Measurements from ENCODE around the gene UBE2C. TPM values are rescaled to one million over a fixed set of nuclear protein-coding genes. Genes with fewer than 3 reads are reported as not detected.
A peak's percentile ranks its signal among the peaks of the same experiment; 100 is the strongest.

Gene UBE2C
- total RNA-seq, 1 experiment from 2014 or later, result 205 TPM

DNA sequence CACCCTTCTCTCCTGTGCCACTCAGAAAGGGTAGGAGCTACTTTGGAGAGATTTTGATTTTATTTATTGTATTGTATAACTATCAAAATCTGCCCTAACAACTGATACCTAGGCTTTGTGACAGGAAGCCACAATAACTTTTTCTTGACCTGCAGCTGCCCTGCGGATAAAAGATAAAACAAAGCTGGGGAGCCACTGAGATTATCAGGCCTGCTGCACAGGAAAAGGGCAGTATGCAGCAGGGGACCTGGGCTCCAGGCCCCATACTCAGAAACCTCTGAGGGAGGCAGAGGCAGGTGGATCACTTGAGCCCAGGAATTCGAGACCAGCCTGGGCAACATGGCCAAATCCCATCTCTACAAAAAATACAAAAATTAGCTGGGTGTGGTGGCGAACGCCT, 20.2 kb downstream of the UBE2C start:
- Histone ChIP-seq H3K36me3 (ENCODE audit: control insufficient read depth in 1 of 2, insufficient read depth in 2 of 2, low read length in 2 of 2) (no peaks in the 10 kb centered on the region), H3K27ac (ENCODE audit: low read depth, low read length) (peak overlapping the region; percentile 68; the same call in 1 of the 2 replicates), H3K4me3 (replicated peaks in 1 of 2; ENCODE audit: low read depth in 1 of 2, low read length in 2 of 2) (peak overlapping the region in 1 of 2 experiments; percentile 74; a peak in 1 of 4 replicates), H4K20me1 (ENCODE audit: insufficient read depth) (no peaks in the 10 kb centered on the region), H3K9me2 (ENCODE audit: insufficient read depth) (no peaks in the 10 kb centered on the region), H3K4me2 (ENCODE audit: low read length) (peak overlapping the region; percentile 90), H3K9ac (ENCODE audit: low read length) (peak overlapping the region; percentile 66; the same call in 1 of the 2 replicates), H2AFZ (ENCODE audit: low read depth, low read length, poor library complexity, severe bottlenecking) (no peak overlapping the region), H3K27me3 (ENCODE audit: insufficient read depth, low read length) (no peaks in the 10 kb centered on the region), H3K4me1 (ENCODE audit: control insufficient read depth in 1 of 2, insufficient read depth in 2 of 2, low read length in 2 of 2) (peaks cover 26 to 35% of the 10 kb centered on the region in 2 experiments), H3K79me2 (ENCODE audit: insufficient read depth, low read length) (no peaks in the 10 kb centered on the region), H3K9me3 (ENCODE audit: control insufficient read depth in 1 of 2, insufficient read depth in 1 of 2, low read depth in 1 of 2, low read length in 2 of 2) (no peaks in the 10 kb centered on the region)
- intact Hi-C loops (cut with micrococcal nuclease), result loop anchor here (10.0 kb wide), 1 partner anchor 102 kb away; the partner anchor contains the start of gene PCIF1
- RAD21 ChIA-PET (ENCODE audit: low non-redundant PET in 1 of 2, low total read pairs in 2 of 2, uncharacterized antibody in 2 of 2, unreplicated experiment in 2 of 2), result no interaction called here
- TF ChIP-seq JUND (IDR thresholded peaks at IDR 0.05), result no peak
- TF ChIP-seq ZNF274 (IDR thresholded peaks at IDR 0.05; ENCODE audit: low read depth, low read length), result no peak
- TF ChIP-seq CBX3 (IDR thresholded peaks at IDR 0.05; ENCODE audit: low read depth), result no peak
- no peak for TF ChIP-seq EZH2phosphoT487 (IDR thresholded peaks at IDR 0.05; ENCODE audit: borderline replicate concordance)
- TF ChIP-seq, protein P1, sequence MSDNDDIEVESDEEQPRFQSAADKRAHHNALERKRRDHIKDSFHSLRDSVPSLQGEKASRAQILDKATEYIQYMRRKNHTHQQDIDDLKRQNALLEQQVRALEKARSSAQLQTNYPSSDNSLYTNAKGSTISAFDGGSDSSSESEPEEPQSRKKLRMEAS (IDR thresholded peaks at IDR 0.05), result no peak
- TF ChIP-seq SRF (IDR thresholded peaks at IDR 0.05; ENCODE audit: low read depth), result no peak
- TF ChIP-seq EZH2 (IDR thresholded peaks at IDR 0.05), result no peak
- no peak for TF ChIP-seq TCF7L2 (IDR thresholded peaks at IDR 0.05; ENCODE audit: borderline replicate concordance, extremely low read depth, insufficient read depth, insufficient read length)
- no peak for TF ChIP-seq SIN3A (IDR thresholded peaks at IDR 0.05; ENCODE audit: low read depth)
- no peak for TF ChIP-seq SP1 (IDR thresholded peaks at IDR 0.05; ENCODE audit: low read depth)
- TF ChIP-seq ATF3 (IDR thresholded peaks at IDR 0.05), result no peak
- ATAC-seq (no peak), DNase-seq (ENCODE audit: low read depth, low spot score) (no peak)
- CTCF ChIA-PET, result no interaction called here
- POLR2A ChIA-PET, result no interaction called here
- no TSS peak for BruUV-seq (replicated peaks)

All from HCT116 (cell line).